Thoracic aorta (tissue), 2 donors: ENCODE measurements around the gene TNFRSF8. TPM values are rescaled to one million over a fixed set of nuclear protein-coding genes. Genes with fewer than 3 reads are reported as not detected.

Experiments
- ATAC-seq: fragments of 150-250 bp; one replicate; pipeline ENCODE4 v1.8.0; 2017; ENCODE audit warnings: low read depth; ENCODE audit not compliant: insufficient number of reproducible peaks, low FRiP score
- DNase-seq: peaks from one replicate; pipeline ENCODE4 v3.0.0-alpha.2; 2020; ENCODE audit warnings: low spot score
- H3K27ac ChIP-seq, 2 donors: fragments of 200-600 bp; sonication (generic); 1 replicate in 1 of 2; 2 replicates in 1 of 2; pipeline ENCODE4 v1.5.1; 2016; ENCODE audit warnings: mild to moderate bottlenecking in 2 of 2, moderate library complexity in 2 of 2
- H3K27me3 ChIP-seq: fragments of 200-600 bp; sonication (generic); replicated peaks from 2 replicates; pipeline ENCODE4 v1.6.0; 2016; ENCODE audit warnings: mild to moderate bottlenecking; ENCODE audit not compliant: insufficient read depth
- H3K36me3 ChIP-seq: fragments of 200-600 bp; sonication (generic); one replicate; pipeline ENCODE4 v1.5.1; 2016
- H3K4me1 ChIP-seq, 2 donors: fragments of 200-600 bp; sonication (generic); 1 replicate in 1 of 2; 2 replicates in 1 of 2; pipeline versions ENCODE4 v1.5.1 to v1.6.0; 2016; ENCODE audit warnings: low read depth in 2 of 2, mild to moderate bottlenecking in 1 of 2; ENCODE audit not compliant: control insufficient read depth in 1 of 2
- H3K4me3 ChIP-seq: fragments of 200-600 bp; sonication (generic); 2 replicates; pipeline ENCODE4 v1.5.1; 2016; ENCODE audit warnings: mild to moderate bottlenecking
- H3K9me3 ChIP-seq: fragments of 200-600 bp; sonication (generic); 2 replicates; pipeline ENCODE4 v1.5.1; 2016
- CTCF ChIP-seq: fragments of 200-600 bp; sonication (generic); IDR thresholded peaks from one replicate; pipeline ENCODE4 v1.5.1; 2019; ENCODE audit warnings: antibody characterized with exemption
- total RNA-seq, 2 donors: library from RNA; depleted of rRNA; stranded (reverse); fragments of >200 nt; gene quantifications; one replicate each; pipeline versions ENCODE4 v1.1.0 to v1.2.3, GENCODE V29; 2016

The TNFRSF8 gene
- total RNA-seq, 2 donors from 2014 or later = 0.49 to 0.54 TPM

- H3K36me3 ChIP-seq = no peaks in the 10 kb centered on the region
- ATAC-seq = no peak
- H3K27ac ChIP-seq = no peak overlapping the region
These were observed 9.2 kb upstream of the TNFRSF8 start for GRCh38 chr1:12053752-12054548.

GRCh38 chr1:12055259-12055658 lies 7.8 kb upstream of the TNFRSF8 start:
- Histone ChIP-seq H3K36me3 (no peaks in the 10 kb centered on the region), H3K27me3 (no peaks in the 10 kb centered on the region), H3K9me3 (no peaks in the 10 kb centered on the region), H3K4me3 (no peak overlapping the region), H3K4me1 (peaks cover 5 to 23% of the 10 kb centered on the region in 2 donors), H3K27ac (no peak overlapping the region)
- DNase-seq (no peak), ATAC-seq (no peak)
- TF ChIP-seq CTCF = no peak

More at GRCh38 chr1:12053752-12054548, 9.2 kb upstream of the TNFRSF8 start:
- DNase-seq = no peak
- H3K4me1 ChIP-seq = peaks cover 5 to 23% of the 10 kb centered on the region in 2 donors
- no peaks in the 10 kb centered on the region for H3K27me3 ChIP-seq
- no peak for TF ChIP-seq CTCF
- no peak overlapping the region for H3K4me3 ChIP-seq
- no peaks in the 10 kb centered on the region for H3K9me3 ChIP-seq

GRCh38 chr1:12056331-12056841 lies 6.7 kb upstream of the TNFRSF8 start:
- ATAC-seq (no peak), DNase-seq (no peak)
- Histone ChIP-seq H3K27ac (no peak overlapping the region), H3K4me3 (no peak overlapping the region), H3K27me3 (no peaks in the 10 kb centered on the region), H3K4me1 (peaks cover 5 to 23% of the 10 kb centered on the region in 2 donors), H3K36me3 (no peaks in the 10 kb centered on the region), H3K9me3 (no peaks in the 10 kb centered on the region)
- no peak for TF ChIP-seq CTCF

GRCh38 chr1:12057382-12057781 lies 5.7 kb upstream of the TNFRSF8 start:
- Histone ChIP-seq H3K36me3 (no peaks in the 10 kb centered on the region), H3K9me3 (no peaks in the 10 kb centered on the region), H3K4me1 (peaks cover 2 to 14% of the 10 kb centered on the region in 2 donors), H3K27me3 (no peaks in the 10 kb centered on the region), H3K4me3 (no peak overlapping the region), H3K27ac (no peak overlapping the region)
- DNase-seq = no peak
- ATAC-seq = no peak
- no peak for TF ChIP-seq CTCF

GRCh38 chr1:12057940-12058687 lies 5.0 kb upstream of the TNFRSF8 start:
- ATAC-seq (no peak), DNase-seq (no peak)
- Histone ChIP-seq H3K27ac (no peak overlapping the region), H3K9me3 (no peaks in the 10 kb centered on the region), H3K4me3 (no peak overlapping the region), H3K36me3 (no peaks in the 10 kb centered on the region), H3K27me3 (peaks cover 5% of the 10 kb centered on the region), H3K4me1 (peaks cover 0 to 7% of the 10 kb centered on the region in 2 donors)
- TF ChIP-seq CTCF = no peak
